ENCODE data around the gene SPRN.
A peak's percentile ranks its signal among the peaks of the same experiment; 100 is the strongest.
"Not testable (repeated sequence)": the region's sequence is repeated elsewhere in the genome, so short reads cannot be mapped to it uniquely, and the experiment has no call there.

The SPRN gene

DNA sequence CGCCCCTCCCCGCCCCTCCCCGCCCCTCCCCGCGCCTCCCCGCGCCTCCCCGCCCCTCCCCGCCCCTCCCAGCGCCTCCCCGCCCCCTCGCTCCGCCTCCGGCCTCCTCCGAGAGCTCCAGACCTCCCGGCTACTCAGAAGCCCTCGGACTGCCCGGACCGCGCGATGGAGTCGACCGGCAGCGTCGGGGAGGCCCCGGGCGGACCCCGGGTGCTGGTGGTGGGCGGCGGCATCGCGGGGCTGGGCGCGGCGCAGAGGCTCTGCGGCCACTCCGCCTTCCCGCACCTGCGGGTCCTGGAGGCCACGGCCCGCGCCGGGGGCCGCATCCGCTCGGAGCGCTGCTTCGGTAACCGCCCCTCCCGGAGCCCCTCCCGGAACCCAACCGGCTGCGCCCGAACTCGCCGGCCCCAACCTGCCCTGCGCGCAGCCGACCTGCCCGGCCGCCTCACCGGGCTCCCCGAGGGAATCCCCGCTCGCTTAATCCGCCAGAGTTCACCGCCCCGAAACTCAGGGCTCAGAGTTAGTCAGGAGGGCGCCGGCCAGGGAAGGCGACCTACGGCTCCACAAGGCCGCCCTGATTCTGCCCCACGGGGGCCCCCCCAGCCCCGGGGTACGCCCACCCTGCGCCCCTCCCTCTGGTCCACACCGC is 45.1 kb downstream of the SPRN start, which contains the start of gene PAOX:
PAOX (plus strand) TSS at position 111 of the 649 bp plus-strand sequence; CDS start at position 166, 55 bp downstream.
- TF ChIP-seq, protein P1, sequence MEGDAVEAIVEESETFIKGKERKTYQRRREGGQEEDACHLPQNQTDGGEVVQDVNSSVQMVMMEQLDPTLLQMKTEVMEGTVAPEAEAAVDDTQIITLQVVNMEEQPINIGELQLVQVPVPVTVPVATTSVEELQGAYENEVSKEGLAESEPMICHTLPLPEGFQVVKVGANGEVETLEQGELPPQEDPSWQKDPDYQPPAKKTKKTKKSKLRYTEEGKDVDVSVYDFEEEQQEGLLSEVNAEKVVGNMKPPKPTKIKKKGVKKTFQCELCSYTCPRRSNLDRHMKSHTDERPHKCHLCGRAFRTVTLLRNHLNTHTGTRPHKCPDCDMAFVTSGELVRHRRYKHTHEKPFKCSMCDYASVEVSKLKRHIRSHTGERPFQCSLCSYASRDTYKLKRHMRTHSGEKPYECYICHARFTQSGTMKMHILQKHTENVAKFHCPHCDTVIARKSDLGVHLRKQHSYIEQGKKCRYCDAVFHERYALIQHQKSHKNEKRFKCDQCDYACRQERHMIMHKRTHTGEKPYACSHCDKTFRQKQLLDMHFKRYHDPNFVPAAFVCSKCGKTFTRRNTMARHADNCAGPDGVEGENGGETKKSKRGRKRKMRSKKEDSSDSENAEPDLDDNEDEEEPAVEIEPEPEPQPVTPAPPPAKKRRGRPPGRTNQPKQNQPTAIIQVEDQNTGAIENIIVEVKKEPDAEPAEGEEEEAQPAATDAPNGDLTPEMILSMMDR (IDR thresholded peaks at IDR 0.05; ENCODE audit: low read depth, low read length) = no peak
- H3K4me3 ChIP-seq (replicated peaks in 1 of 2; ENCODE audit: low read depth in 2 of 2, low read length in 2 of 2) = peak within 1 kb of the TSS; percentile 66 to 69
- DNase-seq (ENCODE audit: low read depth in 2 of 2) = peak; percentile 59 to 78

DNA sequence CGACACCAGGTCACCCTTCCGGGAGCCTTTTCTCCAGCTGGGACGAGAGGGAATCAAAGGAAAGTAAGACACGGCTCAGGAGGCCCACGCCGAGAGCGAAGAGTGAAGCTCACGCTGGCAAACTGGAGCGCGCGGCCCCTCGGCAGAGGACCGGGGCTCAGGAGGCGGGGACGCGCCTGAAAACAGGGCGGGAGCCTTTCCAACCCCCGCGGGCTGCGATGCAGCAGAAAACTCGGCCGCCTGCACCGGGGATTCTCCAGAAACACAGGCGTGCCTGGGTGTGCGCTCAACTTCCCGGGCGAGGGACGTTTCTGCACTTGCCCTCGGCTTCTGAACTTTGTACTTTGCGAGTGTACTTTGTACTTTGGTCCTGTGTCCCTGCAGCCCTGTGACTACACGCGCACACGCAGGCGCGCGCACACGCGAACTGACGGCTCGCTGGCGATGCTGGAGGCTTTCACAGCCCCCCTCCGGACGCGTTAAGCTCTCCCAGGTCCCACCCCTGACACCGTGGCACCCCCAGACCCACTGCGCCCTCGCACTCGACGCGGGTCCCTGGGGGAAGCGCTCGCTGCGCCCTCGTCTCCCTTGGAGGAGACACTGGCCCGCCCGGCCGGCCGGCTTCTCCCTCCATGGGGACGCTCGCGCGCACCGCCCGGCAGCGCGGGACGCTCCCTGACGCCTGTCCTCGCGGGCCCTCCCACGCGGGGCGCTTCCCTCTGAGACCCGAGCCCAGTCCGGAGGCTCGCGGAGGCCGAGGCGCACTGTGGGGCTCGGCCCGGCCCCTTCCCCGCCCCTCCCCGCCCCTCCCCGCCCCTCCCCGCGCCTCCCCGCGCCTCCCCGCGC is 46.0 kb downstream of the SPRN start:
- TF ChIP-seq, protein P1 (IDR thresholded peaks at IDR 0.05; ENCODE audit: low read depth, low read length) = no peak
- peak; percentile 45 to 58 for DNase-seq (ENCODE audit: low read depth in 2 of 2)

DNA sequence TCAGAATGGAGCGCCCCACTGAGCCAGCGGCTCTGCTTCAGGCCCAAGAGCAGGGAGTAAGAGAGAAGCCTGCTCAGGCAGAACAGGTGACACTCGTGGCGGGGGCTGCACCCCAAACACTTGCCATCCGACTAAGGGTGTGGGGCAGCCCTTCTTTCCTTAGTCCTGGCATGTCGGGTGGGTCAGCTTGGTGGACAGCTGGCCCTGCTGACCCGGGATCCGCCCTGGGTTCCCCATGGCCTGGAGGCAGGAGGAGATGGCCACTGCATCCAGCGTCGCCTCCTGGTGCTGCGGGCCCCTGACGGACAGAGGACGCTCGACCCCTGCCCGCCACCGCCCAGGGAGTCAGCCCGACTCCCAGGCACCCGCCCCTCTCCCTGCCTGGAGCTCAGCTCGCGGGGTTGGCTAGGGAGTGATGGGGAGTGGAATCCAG is 46.6 kb downstream of the SPRN start:
- TF ChIP-seq, protein P1 (IDR thresholded peaks at IDR 0.05; ENCODE audit: low read depth, low read length) = no peak
- peak overlapping the region; percentile 66 to 69 for H3K4me3 ChIP-seq (replicated peaks in 1 of 2; ENCODE audit: low read depth in 2 of 2, low read length in 2 of 2)
- no peak for DNase-seq (ENCODE audit: low read depth in 2 of 2)

More for the DNA sequence above, 46.0 kb downstream of the SPRN start:
- peak overlapping the region; percentile 66 to 69 for H3K4me3 ChIP-seq (replicated peaks in 1 of 2; ENCODE audit: low read depth in 2 of 2, low read length in 2 of 2)

DNA sequence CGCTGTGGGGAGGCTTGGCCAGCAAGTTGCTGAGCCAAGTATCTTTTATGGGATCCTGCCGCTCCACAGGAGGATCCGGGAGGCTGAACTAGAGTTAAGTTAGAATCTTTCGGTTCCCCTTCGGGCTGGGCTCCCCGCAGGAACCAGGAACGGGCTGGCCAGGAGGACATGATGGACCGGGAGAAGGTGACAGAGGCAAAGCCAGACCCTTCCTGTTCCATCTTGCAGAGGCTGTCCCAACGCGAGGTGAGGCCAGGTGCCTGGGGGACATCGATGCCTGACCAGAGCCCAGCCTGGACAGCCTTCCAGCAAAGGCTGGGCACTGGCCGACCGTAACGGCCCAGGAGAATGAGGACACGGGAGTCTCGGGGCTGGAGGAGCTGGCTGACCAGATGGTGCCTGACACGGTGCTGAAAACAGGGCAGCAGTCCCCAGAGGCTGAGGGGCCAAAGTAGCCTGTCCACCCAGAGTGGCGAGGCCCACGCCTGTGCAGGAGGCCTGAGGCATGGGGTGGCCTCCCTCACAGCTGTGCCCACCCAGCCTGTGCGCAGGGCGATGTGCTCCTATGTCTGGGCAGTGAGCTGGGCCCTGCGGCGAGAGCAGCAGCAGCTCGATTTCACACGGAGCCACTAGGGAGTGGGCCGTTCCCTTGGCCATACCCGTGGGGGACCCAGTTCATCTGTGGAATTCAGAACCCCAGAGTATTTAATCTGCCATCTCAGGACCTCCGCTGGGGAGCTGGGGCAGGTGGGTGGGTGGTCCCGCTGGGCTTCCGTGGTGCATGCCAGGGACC is 47.2 kb downstream of the SPRN start:
- DNase-seq (ENCODE audit: low read depth in 2 of 2) = no peak
- no peak overlapping the region for H3K4me3 ChIP-seq (replicated peaks in 1 of 2; ENCODE audit: low read depth in 2 of 2, low read length in 2 of 2)
- TF ChIP-seq, protein P1 (IDR thresholded peaks at IDR 0.05; ENCODE audit: low read depth, low read length) = no peak

DNA sequence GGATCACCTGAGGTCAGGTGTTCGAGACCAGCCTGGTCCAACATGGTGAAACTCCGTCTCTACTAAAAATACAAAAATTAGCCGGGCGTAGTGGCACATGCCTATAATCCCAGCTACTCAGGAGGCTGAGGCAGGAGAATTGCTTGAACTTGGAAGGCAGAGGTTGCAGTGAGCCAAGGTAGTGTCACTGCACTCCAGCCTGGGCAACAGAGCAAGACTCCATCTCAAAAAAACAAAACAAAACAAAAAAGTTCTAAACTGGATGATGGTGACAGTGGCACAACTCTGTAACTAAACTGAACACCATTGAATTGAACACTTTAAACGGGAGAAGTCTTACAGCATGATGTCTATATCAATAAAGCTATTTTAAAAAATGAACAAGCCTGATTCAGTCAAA is 48.2 kb downstream of the SPRN start:
- DNase-seq (ENCODE audit: low read depth in 2 of 2); H3K4me3 ChIP-seq (replicated peaks in 1 of 2; ENCODE audit: low read depth in 2 of 2, low read length in 2 of 2): not testable (repeated sequence)

DNA sequence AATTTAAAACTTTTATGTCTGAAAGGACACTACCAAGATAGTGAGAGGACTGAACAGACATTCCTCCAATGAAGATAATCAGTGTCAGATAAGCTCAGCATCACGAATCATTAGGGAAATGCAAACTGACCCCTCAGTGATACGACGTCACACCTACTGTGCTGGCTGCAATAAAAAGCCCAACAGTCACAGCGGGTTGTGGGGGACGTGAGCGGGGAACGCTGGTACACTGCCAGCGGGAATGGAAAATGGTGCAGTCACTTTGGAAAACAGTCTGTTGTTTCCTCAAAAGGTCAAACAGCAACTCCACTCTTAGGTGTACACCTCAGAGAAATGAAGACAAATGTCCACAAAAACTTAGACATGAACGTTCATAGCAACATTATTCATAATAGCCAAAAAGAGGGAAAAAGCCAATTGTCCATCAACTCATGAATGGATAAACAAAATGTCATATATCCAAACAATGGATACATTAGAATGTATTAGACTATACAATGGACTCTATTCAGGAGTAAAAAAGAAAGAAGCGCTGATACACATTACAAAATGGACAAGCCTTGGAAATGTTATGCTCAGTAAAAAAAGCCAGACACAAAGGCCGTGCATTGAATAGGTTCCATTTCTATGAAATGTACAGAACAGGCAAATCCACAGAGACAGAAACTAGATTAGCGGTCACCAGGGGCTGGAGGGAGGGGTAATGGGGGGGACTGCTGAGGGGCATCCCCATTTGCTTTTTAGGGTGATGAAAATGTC is 48.9 kb downstream of the SPRN start:
- no peak for DNase-seq (ENCODE audit: low read depth in 2 of 2)
- no peak overlapping the region for H3K4me3 ChIP-seq (replicated peaks in 1 of 2; ENCODE audit: low read depth in 2 of 2, low read length in 2 of 2)
- TF ChIP-seq, protein P1 (IDR thresholded peaks at IDR 0.05; ENCODE audit: low read depth, low read length) = no peak
